Right atrium auricular region (tissue), 2 donors: ENCODE measurements around the gene TAL2. TPM values are rescaled to one million over a fixed set of nuclear protein-coding genes. Genes with fewer than 3 reads are reported as not detected.

ENCODE experiments used
- DNase-seq: peaks from one replicate; pipeline ENCODE4 v3.0.0-alpha.2; 2019; ENCODE audit warnings: low spot score
- H3K27ac ChIP-seq, 2 donors: fragments of 200-600 bp; sonication (generic); 1 replicate in 1 of 2; 2 replicates in 1 of 2; pipeline ENCODE4 v1.5.1; 2016 to 2019
- H3K27me3 ChIP-seq, 2 donors: fragments of 200-600 bp; sonication (generic); one replicate each; pipeline versions ENCODE4 v1.5.1 to v1.6.0; 2017 to 2019
- H3K36me3 ChIP-seq: fragments of 200-600 bp; sonication (generic); one replicate; pipeline ENCODE4 v1.5.1; 2016
- H3K4me1 ChIP-seq, 2 donors: fragments of 200-600 bp; sonication (generic); one replicate each; pipeline versions ENCODE4 v1.5.1 to v1.6.0; 2017 to 2019
- H3K4me3 ChIP-seq, 2 donors: fragments of 200-600 bp; sonication (generic); 1 replicate in 1 of 2; 2 replicates in 1 of 2; pipeline ENCODE4 v1.5.1; 2017 to 2019; ENCODE audit warnings: mild to moderate bottlenecking in 1 of 2, moderate library complexity in 1 of 2
- H3K9me3 ChIP-seq, 2 donors: fragments of 200-600 bp; sonication (generic); one replicate each; pipeline ENCODE4 v1.5.1; 2019
- total RNA-seq, 2 donors: library from RNA; depleted of rRNA; stranded (reverse); fragments of >200 nt; gene quantifications; one replicate each; pipeline ENCODE4 v1.1.0, GENCODE V29; 2016
- TF ChIP-seq, protein P1 (sequence below), 2 donors: fragments of 200-600 bp; sonication (generic); IDR thresholded peaks; one replicate each; pipeline ENCODE4 v1.5.1; 2019; ENCODE audit warnings: antibody characterized with exemption in 2 of 2

TAL2 gene
- total RNA-seq, 2 donors from 2014 or later = not detected

DNA sequence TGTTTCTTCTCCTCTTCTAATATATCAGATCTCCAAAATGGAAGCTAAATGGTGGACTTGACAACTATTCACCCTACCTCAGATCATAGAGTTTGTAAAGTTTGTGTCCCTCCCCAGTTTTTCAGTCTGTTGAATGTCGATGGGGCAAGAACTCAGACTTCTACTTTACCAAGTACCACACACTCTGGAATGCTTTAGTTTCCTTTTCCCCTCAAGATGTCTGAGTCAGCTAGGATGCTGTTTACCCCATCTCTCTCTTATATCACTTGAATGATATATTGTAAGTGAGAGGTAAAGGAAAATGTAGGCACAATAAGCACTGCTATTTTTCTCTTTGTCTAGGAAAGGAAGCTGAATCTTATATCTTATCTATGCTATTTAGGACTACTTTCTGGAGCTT is 25.9 kb upstream of the TAL2 start:
- Histone ChIP-seq H3K4me3 (no peak overlapping the region), H3K9me3 (peaks cover 0 to 3% of the 10 kb centered on the region in 2 donors), H3K27me3 (no peaks in the 10 kb centered on the region), H3K36me3 (peaks cover 7% of the 10 kb centered on the region), H3K4me1 (no peaks in the 10 kb centered on the region), H3K27ac (no peak overlapping the region)
- TF ChIP-seq, protein P1, sequence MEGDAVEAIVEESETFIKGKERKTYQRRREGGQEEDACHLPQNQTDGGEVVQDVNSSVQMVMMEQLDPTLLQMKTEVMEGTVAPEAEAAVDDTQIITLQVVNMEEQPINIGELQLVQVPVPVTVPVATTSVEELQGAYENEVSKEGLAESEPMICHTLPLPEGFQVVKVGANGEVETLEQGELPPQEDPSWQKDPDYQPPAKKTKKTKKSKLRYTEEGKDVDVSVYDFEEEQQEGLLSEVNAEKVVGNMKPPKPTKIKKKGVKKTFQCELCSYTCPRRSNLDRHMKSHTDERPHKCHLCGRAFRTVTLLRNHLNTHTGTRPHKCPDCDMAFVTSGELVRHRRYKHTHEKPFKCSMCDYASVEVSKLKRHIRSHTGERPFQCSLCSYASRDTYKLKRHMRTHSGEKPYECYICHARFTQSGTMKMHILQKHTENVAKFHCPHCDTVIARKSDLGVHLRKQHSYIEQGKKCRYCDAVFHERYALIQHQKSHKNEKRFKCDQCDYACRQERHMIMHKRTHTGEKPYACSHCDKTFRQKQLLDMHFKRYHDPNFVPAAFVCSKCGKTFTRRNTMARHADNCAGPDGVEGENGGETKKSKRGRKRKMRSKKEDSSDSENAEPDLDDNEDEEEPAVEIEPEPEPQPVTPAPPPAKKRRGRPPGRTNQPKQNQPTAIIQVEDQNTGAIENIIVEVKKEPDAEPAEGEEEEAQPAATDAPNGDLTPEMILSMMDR (IDR thresholded peaks at IDR 0.05) = no peak
- DNase-seq = no peak

- Histone ChIP-seq H3K36me3 (peaks cover 7% of the 10 kb centered on the region), H3K4me3 (no peak overlapping the region), H3K27ac (no peak overlapping the region), H3K9me3 (peaks cover 0 to 18% of the 10 kb centered on the region in 2 donors), H3K4me1 (no peaks in the 10 kb centered on the region), H3K27me3 (no peaks in the 10 kb centered on the region)
- DNase-seq = no peak
- TF ChIP-seq, protein P1 (IDR thresholded peaks at IDR 0.05) = peak in 1 of 2 donors; percentile 58
Measured at GRCh38 chr9:105637787-105638395, 24.4 kb upstream of the TAL2 start.

GRCh38 chr9:105639936-105640335 is 22.3 kb upstream of the TAL2 start:
- H3K9me3 ChIP-seq = peaks cover 0 to 18% of the 10 kb centered on the region in 2 donors
- no peak overlapping the region for H3K4me3 ChIP-seq
- no peaks in the 10 kb centered on the region for H3K4me1 ChIP-seq
- TF ChIP-seq, protein P1 (IDR thresholded peaks at IDR 0.05) = no peak
- H3K27me3 ChIP-seq = no peaks in the 10 kb centered on the region
- DNase-seq = no peak
- H3K36me3 ChIP-seq = peaks cover 7% of the 10 kb centered on the region
- no peak overlapping the region for H3K27ac ChIP-seq

DNA sequence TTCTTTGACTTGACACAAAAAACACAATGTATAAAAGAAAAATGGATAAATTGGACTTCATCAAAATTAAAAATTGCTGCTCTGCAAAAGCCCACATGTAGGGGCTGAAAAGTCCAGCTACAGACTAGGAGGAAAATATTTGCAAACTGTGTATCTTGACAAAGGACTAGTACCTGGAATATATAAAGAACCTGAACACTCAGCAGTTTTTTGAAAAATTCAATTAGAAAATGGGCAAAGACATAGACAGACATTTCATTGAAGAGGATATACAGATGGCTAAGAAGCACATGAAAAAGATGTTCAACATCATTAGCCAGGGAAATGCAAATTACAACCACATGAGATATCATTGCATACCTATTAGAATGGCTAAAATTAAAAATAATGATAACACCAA is 18.5 kb upstream of the TAL2 start:
- DNase-seq = no peak
- Histone ChIP-seq H3K27ac (no peak overlapping the region), H3K9me3 (peaks cover 0 to 18% of the 10 kb centered on the region in 2 donors)

GRCh38 chr9:105646879-105647594 is 15.2 kb upstream of the TAL2 start:
- DNase-seq = no peak
- Histone ChIP-seq H3K27ac (no peak overlapping the region), H3K27me3 (no peaks in the 10 kb centered on the region), H3K4me3 (no peak overlapping the region), H3K9me3 (peaks cover 0 to 8% of the 10 kb centered on the region in 2 donors), H3K4me1 (no peaks in the 10 kb centered on the region), H3K36me3 (no peaks in the 10 kb centered on the region)
- TF ChIP-seq, protein P1 (IDR thresholded peaks at IDR 0.05) = no peak

More for the DNA sequence above, 18.5 kb upstream of the TAL2 start:
- peaks cover 1% of the 10 kb centered on the region for H3K36me3 ChIP-seq
- TF ChIP-seq, protein P1 (IDR thresholded peaks at IDR 0.05) = no peak
- H3K27me3 ChIP-seq = no peaks in the 10 kb centered on the region
- no peak overlapping the region for H3K4me3 ChIP-seq
- H3K4me1 ChIP-seq = no peaks in the 10 kb centered on the region
